ENCODE results near the gene PROSER2. TPM values are rescaled to one million over a fixed set of nuclear protein-coding genes. Genes with fewer than 3 reads are reported as not detected.

The PROSER2 gene
- total and polyA plus RNA-seq, 2 donors (not counting 3 experiments of a cell fraction or from before 2014, with no cell fraction given) = 5.9 to 22.6 TPM

DNA sequence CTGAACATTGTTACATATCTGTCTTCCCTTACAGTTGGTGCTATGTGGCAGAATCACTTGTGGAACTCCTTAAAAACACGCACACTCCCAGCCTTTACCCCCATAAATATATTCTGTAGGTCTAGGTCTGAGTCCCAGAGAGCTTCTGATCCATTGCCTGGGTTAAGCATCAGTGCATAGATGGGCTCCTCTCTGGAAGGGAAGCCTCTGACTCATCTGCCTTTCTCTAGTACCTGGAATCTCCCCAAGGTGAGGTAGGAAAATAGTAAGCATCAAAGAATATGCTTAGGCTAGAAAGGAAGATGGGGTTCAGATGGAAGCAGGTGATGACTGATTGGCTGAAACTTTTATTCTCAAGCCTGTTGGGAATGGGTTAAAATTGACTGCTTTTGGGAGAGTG lies 26.1 kb downstream of the PROSER2 start:
- TF ChIP-seq EZH2 (IDR thresholded peaks at IDR 0.05; ENCODE audit: borderline replicate concordance, low read depth, low read length, severe bottlenecking) (no peak), FOS (IDR thresholded peaks at IDR 0.05; ENCODE audit: borderline replicate concordance, insufficient read depth, low read length) (no peak), MYC (IDR thresholded peaks at IDR 0.05; ENCODE audit: low read depth, low read length) (no peak), POLR2A (IDR thresholded peaks at IDR 0.05; ENCODE audit: low read depth, low read length) (no peak), POLR2AphosphoS5 (IDR thresholded peaks at IDR 0.05; ENCODE audit: insufficient read depth, low read depth, low read length) (no peak), GATA2 (IDR thresholded peaks at IDR 0.05; ENCODE audit: insufficient read depth, insufficient read length, low read depth, low read length) (no peak), JUN (IDR thresholded peaks at IDR 0.05; ENCODE audit: borderline replicate concordance, insufficient read depth, insufficient read length, low read depth) (no peak)
- TF ChIP-seq, protein P1, sequence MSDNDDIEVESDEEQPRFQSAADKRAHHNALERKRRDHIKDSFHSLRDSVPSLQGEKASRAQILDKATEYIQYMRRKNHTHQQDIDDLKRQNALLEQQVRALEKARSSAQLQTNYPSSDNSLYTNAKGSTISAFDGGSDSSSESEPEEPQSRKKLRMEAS (IDR thresholded peaks at IDR 0.05; ENCODE audit: insufficient read depth, insufficient read length) = no peak
- TF ChIP-seq, protein P2, sequence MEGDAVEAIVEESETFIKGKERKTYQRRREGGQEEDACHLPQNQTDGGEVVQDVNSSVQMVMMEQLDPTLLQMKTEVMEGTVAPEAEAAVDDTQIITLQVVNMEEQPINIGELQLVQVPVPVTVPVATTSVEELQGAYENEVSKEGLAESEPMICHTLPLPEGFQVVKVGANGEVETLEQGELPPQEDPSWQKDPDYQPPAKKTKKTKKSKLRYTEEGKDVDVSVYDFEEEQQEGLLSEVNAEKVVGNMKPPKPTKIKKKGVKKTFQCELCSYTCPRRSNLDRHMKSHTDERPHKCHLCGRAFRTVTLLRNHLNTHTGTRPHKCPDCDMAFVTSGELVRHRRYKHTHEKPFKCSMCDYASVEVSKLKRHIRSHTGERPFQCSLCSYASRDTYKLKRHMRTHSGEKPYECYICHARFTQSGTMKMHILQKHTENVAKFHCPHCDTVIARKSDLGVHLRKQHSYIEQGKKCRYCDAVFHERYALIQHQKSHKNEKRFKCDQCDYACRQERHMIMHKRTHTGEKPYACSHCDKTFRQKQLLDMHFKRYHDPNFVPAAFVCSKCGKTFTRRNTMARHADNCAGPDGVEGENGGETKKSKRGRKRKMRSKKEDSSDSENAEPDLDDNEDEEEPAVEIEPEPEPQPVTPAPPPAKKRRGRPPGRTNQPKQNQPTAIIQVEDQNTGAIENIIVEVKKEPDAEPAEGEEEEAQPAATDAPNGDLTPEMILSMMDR (IDR thresholded peaks at IDR 0.05; ENCODE audit: extremely low read depth in 1 of 2, insufficient read depth in 1 of 2, low read depth in 1 of 2, low read length in 2 of 2) = no peak
- FAIRE-seq (no peak), DNase-seq (ENCODE audit: low read depth, low spot score) (no peak)
- no peak overlapping the region for H3K4me2 ChIP-seq (ENCODE audit: insufficient read depth, low read length)
- H3K79me2 ChIP-seq (ENCODE audit: control insufficient read depth, insufficient read depth, low read length) = no peaks in the 10 kb centered on the region
- no peak overlapping the region for H3K9ac ChIP-seq (replicated peaks; ENCODE audit: extremely low read depth, insufficient read depth, low read length)
- intact Hi-C loops (cut with micrococcal nuclease) (no loop called here), dilution Hi-C loops (cut with MboI; ENCODE audit: extremely low pct_ligation_motif_present, low sequenced_read_pairs) (no loop called here)
- POLR2A ChIA-PET = interaction anchor here (0.7 kb wide), 1 partner anchor 22 kb away, joined by 3 read pairs; no protein-coding TSS in a partner anchor
- H3K4me3 ChIP-seq (replicated peaks in 1 of 3; ENCODE audit: insufficient read depth in 1 of 3, low read depth in 1 of 3, low read length in 3 of 3) = no peak overlapping the region
- BruUV-seq (replicated peaks) = no TSS peak
- H3K4me1 ChIP-seq (ENCODE audit: control insufficient read depth, extremely low read depth, insufficient read depth, low read length) = no peaks in the 10 kb centered on the region
- H4K20me1 ChIP-seq (replicated peaks; ENCODE audit: control insufficient read depth, extremely low read depth, insufficient read depth, low read length) = no peaks in the 10 kb centered on the region
- CTCF ChIA-PET = no interaction called here
- H3K9me3 ChIP-seq (replicated peaks; ENCODE audit: control insufficient read depth, insufficient read depth, low read length) = no peaks in the 10 kb centered on the region
- H2AFZ ChIP-seq (ENCODE audit: low read depth, low read length) = no peak overlapping the region
- no peaks in the 10 kb centered on the region for H3K9me1 ChIP-seq (replicated peaks; ENCODE audit: control insufficient read depth, extremely low read depth, insufficient read depth, low read length)
- no peaks in the 10 kb centered on the region for H3K27me3 ChIP-seq (ENCODE audit: control insufficient read depth in 2 of 2, insufficient read depth in 2 of 2, low read length in 2 of 2)
- peaks cover 0 to 6% of the 10 kb centered on the region in 2 experiments for H3K36me3 ChIP-seq (ENCODE audit: control insufficient read depth in 2 of 2, extremely low read depth in 1 of 2, insufficient read depth in 2 of 2, low read length in 2 of 2)
- no peak overlapping the region for H3K27ac ChIP-seq (ENCODE audit: insufficient read depth, low read depth, low read length)
